Lower leg skin (tissue), 4 donors: ENCODE results near the gene SCAI. TPM values are rescaled to one million over a fixed set of nuclear protein-coding genes. Genes with fewer than 3 reads are reported as not detected.
A peak's percentile ranks its signal among the peaks of the same experiment; 100 is the strongest.

ENCODE experiments used
- DNase-seq, 2 donors: peaks; one replicate each; pipeline ENCODE4 v3.0.0-alpha.2; 2019; ENCODE audit warnings: low spot score in 2 of 2
- H3K4me3 ChIP-seq: fragments of 200-600 bp; sonication (generic); 2 replicates; pipeline ENCODE4 v1.5.1; 2017; ENCODE audit warnings: mild to moderate bottlenecking, low read depth; ENCODE audit not compliant: poor library complexity, severe bottlenecking
- CTCF ChIP-seq, 3 donors: fragments of 450-650 bp; IDR thresholded peaks; one replicate each; pipeline ENCODE4 v1.5.1; 2016; ENCODE audit warnings: antibody characterized with exemption in 3 of 3, mild to moderate bottlenecking in 3 of 3, moderate library complexity in 2 of 3
- POLR2A ChIP-seq, 2 donors: fragments of 450-650 bp; IDR thresholded peaks; one replicate each; pipeline ENCODE4 v1.6.1; 2016 to 2017; ENCODE audit warnings: antibody characterized with exemption in 2 of 2, mild to moderate bottlenecking in 1 of 2, moderate library complexity in 1 of 2
- WGBS, 2 donors: methylation state at CpG; one replicate each; pipeline ENCODE4 v1.1.5; 2018; 5-methylcytosine and 5-hydroxymethylcytosine counted together
- intact Hi-C: fragments of 100-400 bp; cut with DNase I; formaldehyde crosslinking; loops from one replicate; pipeline ENCODE4 v1.15.0; 2023; ENCODE audit warnings: low total_unique reads
- total RNA-seq, 4 donors: library from RNA; depleted of rRNA; stranded (reverse); fragments of >200 nt; gene quantifications; one replicate each; pipeline ENCODE4 v1.1.0, GENCODE V29; 2016

Gene SCAI
- total RNA-seq, 4 donors from 2014 or later = 2.9 to 9.2 (median 5.8) TPM

GRCh38 chr9:125134976-125135375, 8.4 kb downstream of the SCAI start:
- TF ChIP-seq CTCF (IDR thresholded peaks at IDR 0.05) (no peak), POLR2A (IDR thresholded peaks at IDR 0.05) (no peak)
- intact Hi-C loops = no loop called here
- no peak overlapping the region for H3K4me3 ChIP-seq
- no peak for DNase-seq

- no peak for DNase-seq
- TF ChIP-seq CTCF (IDR thresholded peaks at IDR 0.05) = no peak
- no peak for TF ChIP-seq POLR2A (IDR thresholded peaks at IDR 0.05)
- intact Hi-C loops = no loop called here
- no peak overlapping the region for H3K4me3 ChIP-seq
- 77 to 94% methylated on average over 1 of the region's 1 CpG for WGBS, 2 donors
These were observed 9.7 kb downstream of the SCAI start for GRCh38 chr9:125133403-125134329.

GRCh38 chr9:125131778-125132177, 11.6 kb downstream of the SCAI start:
- no peak for DNase-seq
- TF ChIP-seq CTCF (IDR thresholded peaks at IDR 0.05) (no peak), POLR2A (IDR thresholded peaks at IDR 0.05) (no peak)
- 93 to 94% methylated on average over 6 of the region's 6 CpGs for WGBS, 2 donors
- no peak overlapping the region for H3K4me3 ChIP-seq
- intact Hi-C loops = no loop called here

- H3K4me3 ChIP-seq = no peak overlapping the region
- TF ChIP-seq CTCF (IDR thresholded peaks at IDR 0.05) (no peak), POLR2A (IDR thresholded peaks at IDR 0.05) (no peak)
- intact Hi-C loops = no loop called here
- 49 to 62% methylated on average over 2 of the region's 2 CpGs for WGBS, 2 donors
- DNase-seq = peak; percentile 90 to 97
These were observed 17.1 kb downstream of the SCAI start for GRCh38 chr9:125126019-125126746.

- TF ChIP-seq POLR2A (IDR thresholded peaks at IDR 0.05) (no peak), CTCF (IDR thresholded peaks at IDR 0.05) (no peak)
- DNase-seq = no peak
- WGBS, 2 donors = 49 to 52% methylated on average over 7 of the region's 7 CpGs
These were observed 17.8 kb downstream of the SCAI start for GRCh38 chr9:125125523-125125922.

More at GRCh38 chr9:125125523-125125922, 17.8 kb downstream of the SCAI start:
- intact Hi-C loops = no loop called here
- H3K4me3 ChIP-seq = no peak overlapping the region
